GM12878 (cell line): ENCODE results near the gene RMC1. TPM values are rescaled to one million over a fixed set of nuclear protein-coding genes. Genes with fewer than 3 reads are reported as not detected.
A peak's percentile ranks its signal among the peaks of the same experiment; 100 is the strongest.

Experiments used
- ATAC-seq: fragments of 200-7000 bp; cut with Tn5 transposase; 3 replicates; pipeline ENCODE4 v1.9.1; 2020; ENCODE audit warnings: mild to moderate bottlenecking, moderate library complexity
- BruUV-seq: library from RNA; stranded (reverse); fragments of 400-500 nt; replicated peaks from 2 replicates; lab custom pipeline; 2021; lab: Mats Ljungman, UMichigan
- CTCF ChIA-PET: fragments of 300-600 bp; sonication (Branson Sonifier 250); formaldehyde crosslinking; extraction: SDS; loops from one replicate; lab custom pipeline; 2021; ENCODE audit warnings: inconsistent platforms; lab: Yijun Ruan, JAX
- POLR2A ChIA-PET: fragments of 350-600 bp; formaldehyde crosslinking; extraction: SDS; loops from one replicate; lab custom pipeline; 2021; ENCODE audit warnings: inconsistent platforms; lab: Charles Lee
- RAD21 ChIA-PET: fragments of 300-600 bp; sonication (Branson Sonifier 250); formaldehyde crosslinking; loops from one replicate; lab custom pipeline; 2023; ENCODE audit warnings: antibody characterized with exemption; ENCODE audit not compliant: unreplicated experiment; lab: Charles Lee
- SMC1A ChIA-PET: fragments of 300-600 bp; sonication (Branson Sonifier 250); formaldehyde crosslinking; loops from one replicate; lab custom pipeline; 2023; ENCODE audit not compliant: unreplicated experiment, uncharacterized antibody; lab: Charles Lee
- DNase-seq: peaks from one replicate; pipeline ENCODE4 v3.0.0-alpha.2; 2011; ENCODE audit warnings: low read depth, low spot score
- FAIRE-seq: peaks from 3 replicates; lab custom pipeline; 2011; peaks lifted over from hg19 to GRCh38; lab: Jason Lieb, UNC
- H2AFZ ChIP-seq: 2 replicates; pipeline ENCODE4 v1.6.0; 2011; ENCODE audit warnings: low read depth, low read length, control low read depth; ENCODE audit not compliant: control insufficient read depth
- H3K27ac ChIP-seq: 2 replicates; pipeline ENCODE4 v1.5.1; 2011; ENCODE audit warnings: control low read depth; ENCODE audit not compliant: control insufficient read depth, insufficient read depth
- H3K27me3 ChIP-seq, 2 experiments: replicated peaks in 1 of 2; 2 replicates each; pipeline versions ENCODE4 v1.6.0 to v1.6.1; 2011; ENCODE audit warnings: low read length in 1 of 2; ENCODE audit not compliant: control insufficient read depth in 2 of 2, insufficient read depth in 2 of 2
- H3K36me3 ChIP-seq, 2 experiments: 2 replicates each; pipeline ENCODE4 v1.5.1; 2011; ENCODE audit warnings: low read length in 1 of 2; ENCODE audit not compliant: control insufficient read depth in 2 of 2, insufficient read depth in 2 of 2
- H3K4me1 ChIP-seq: 2 replicates; pipeline ENCODE4 v1.6.1; 2011; ENCODE audit warnings: mild to moderate bottlenecking, low read length, moderate library complexity, mixed read lengths; ENCODE audit not compliant: control insufficient read depth, insufficient read depth
- H3K4me2 ChIP-seq: 2 replicates; pipeline ENCODE4 v1.6.0; 2011; ENCODE audit warnings: control low read depth; ENCODE audit not compliant: control insufficient read depth, insufficient read depth
- H3K4me3 ChIP-seq: fragments of 200-600 bp; sonication (generic); 2 replicates; pipeline ENCODE4 v1.5.1; 2016
- H3K79me2 ChIP-seq: 2 replicates; pipeline ENCODE4 v1.6.0; 2011; ENCODE audit warnings: low read length; ENCODE audit not compliant: control insufficient read depth, insufficient read depth
- H3K9ac ChIP-seq: 2 replicates; pipeline ENCODE4 v1.8.0; 2011; ENCODE audit warnings: low read length, control low read depth, mixed read lengths; ENCODE audit not compliant: control insufficient read depth, insufficient read depth
- H3K9me3 ChIP-seq: replicated peaks from 3 replicates; pipeline ENCODE4 v1.5.1; 2011; ENCODE audit warnings: mild to moderate bottlenecking, low read length; ENCODE audit not compliant: control insufficient read depth, insufficient read depth
- H4K20me1 ChIP-seq: 2 replicates; pipeline ENCODE4 v1.6.0; 2011; ENCODE audit not compliant: control insufficient read depth, insufficient read depth
- ATF7 ChIP-seq: fragments of 450-650 bp; IDR thresholded peaks from 2 replicates; pipeline ENCODE4 v1.6.1; 2016; ENCODE audit warnings: low read depth, mild to moderate bottlenecking
- BCL11A ChIP-seq: IDR thresholded peaks from 2 replicates; pipeline ENCODE4 v1.6.1; 2011; ENCODE audit warnings: low read depth, low read length
- MTA2 ChIP-seq: fragments of 450-650 bp; IDR thresholded peaks from 2 replicates; pipeline ENCODE4 v1.6.1; 2016; ENCODE audit warnings: low read depth, mild to moderate bottlenecking, moderate library complexity
- PKNOX1 ChIP-seq: fragments of 450-650 bp; IDR thresholded peaks from 2 replicates; pipeline ENCODE4 v1.6.1; 2016; ENCODE audit warnings: mild to moderate bottlenecking
- PRDM15 ChIP-seq: fragments of 450-650 bp; formaldehyde crosslinking; IDR thresholded peaks from 2 replicates; pipeline ENCODE4 v1.4.0; 2020; ENCODE audit warnings: mild to moderate bottlenecking, moderate library complexity
- TAF1 ChIP-seq: IDR thresholded peaks from 2 replicates; pipeline ENCODE4 v1.6.1; 2011; ENCODE audit warnings: mild to moderate bottlenecking, low read depth, low read length, borderline replicate concordance
- YY1 ChIP-seq: IDR thresholded peaks from 2 replicates; pipeline ENCODE4 v1.6.1; 2011; ENCODE audit warnings: low read depth, mild to moderate bottlenecking, low read length
- WGBS: methylation state at CpG from one replicate; pipeline ENCODE4 v1.1.6; 2016; ENCODE audit warnings: low lambda C conversion rate; ENCODE audit not compliant: insufficient replicate concordance, insufficient coverage; ENCODE audit errors: missing lambda C conversion rate; 5-methylcytosine and 5-hydroxymethylcytosine counted together
- in situ Hi-C: fragments of 300-500 bp; cut with MboI; formaldehyde crosslinking; loops from 9 replicates; pipeline ENCODE4 v1.14.3; 2018; ENCODE audit warnings: mixed read lengths
- intact Hi-C: fragments of 100-400 bp; cut with micrococcal nuclease; formaldehyde crosslinking; loops from one replicate; pipeline ENCODE4 v1.14.2; 2022; ENCODE audit not compliant: unreplicated experiment
- polyA plus RNA-seq, 11 experiments: library from polyadenylated mRNA; depleted of rRNA in 4 of 11; unstranded in 6 of 11; stranded (reverse) in 5 of 11; fragments of >200 nt; fragmentation: Nextera tagmentation in 4 of 11; fragmentation: Illumina TruSeq in 1 of 11; extraction: Ambion mirVana in 4 of 11; extraction: Trizol in 1 of 11; gene quantifications; 1 replicate in 1 of 11; 2 replicates in 10 of 11; pipeline versions ENCODE4 v1.2.1 to v1.2.3, GENCODE V29; 2011 to 2016; ENCODE audit warnings: inconsistent platforms in 2 of 11, missing spikeins in 2 of 11, low read depth in 1 of 11
- total RNA-seq, 4 experiments: library from RNA; depleted of rRNA in 3 of 4; stranded (reverse); fragments of >200 nt in 3 of 4; fragmentation: Illumina TruSeq in 1 of 4; extraction: Trizol in 1 of 4; gene quantifications; 2 replicates each; pipeline versions ENCODE4 v1.2.1 to v1.2.3, GENCODE V29; 2013 to 2021

The RMC1 gene
- total and polyA plus RNA-seq, 10 of the 15 experiments (the other 5 are each of a cell fraction or from before 2014, with no cell fraction given) = 8.4 to 57.6 (median 42.5) TPM

DNA sequence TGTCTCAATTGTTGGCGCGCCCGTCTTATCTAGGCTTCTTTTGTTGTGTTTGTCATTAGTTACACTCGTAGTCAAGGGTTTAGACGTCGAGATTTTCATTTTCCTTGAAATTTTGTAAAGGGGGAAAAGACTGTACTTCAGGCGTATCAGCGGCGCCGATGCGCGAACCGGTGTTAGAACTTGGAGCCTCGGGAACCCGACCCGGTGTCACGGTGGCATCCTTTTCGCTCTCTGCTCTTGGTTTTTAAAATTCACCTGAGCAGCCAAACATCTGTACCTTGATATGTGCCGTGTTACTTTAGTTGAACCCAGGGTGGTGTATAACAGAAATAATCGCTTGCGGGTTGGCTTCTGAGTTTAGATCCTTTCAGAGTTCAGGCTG lies 643 bp downstream of the RMC1 start:
- Histone ChIP-seq H3K4me2 (peak overlapping the region; percentile 75), H3K9me3 (no peaks in the 10 kb centered on the region), H3K36me3 (peaks cover 6 to 15% of the 10 kb centered on the region in 2 experiments; a peak in 3 of 4 replicates), H3K27me3 (no peaks in the 10 kb centered on the region), H3K4me1 (peaks cover 11% of the 10 kb centered on the region), H3K27ac (peak overlapping the region; percentile 73), H2AFZ (no peak overlapping the region; the same call in 1 of the 2 replicates), H3K4me3 (peak overlapping the region; percentile 85), H4K20me1 (no peaks in the 10 kb centered on the region), H3K79me2 (peaks cover 37% of the 10 kb centered on the region), H3K9ac (peak overlapping the region; percentile 61)
- DNase-seq (no peak), FAIRE-seq (no peak), ATAC-seq (no peak)
- CTCF ChIA-PET = interaction anchor here (1.0 to 4.2 kb wide), 7 partner anchors 13 to 82 kb away, joined by 3 to 23 read pairs (median 13); partner anchors contain the start of gene NPC1
- RAD21 ChIA-PET = interaction anchor here (0.9 to 2.1 kb wide), 9 partner anchors 16 to 145 kb away, joined by 3 to 12 read pairs (median 4); partner anchors contain the start of gene RIOK3
- POLR2A ChIA-PET = interaction anchor here (1.3 to 2.1 kb wide), 6 partner anchors 16 to 370 kb away, joined by 3 to 8 read pairs (median 5); partner anchors contain the start of genes NPC1 and RIOK3
- TF ChIP-seq TAF1 (0 out of 2 replicates have a peak, but pooled peaks have one; percentile 3), BCL11A (no peak)
- SMC1A ChIA-PET = interaction anchor here (0.6 to 3.8 kb wide), 9 partner anchors 16 to 199 kb away, joined by 3 to 18 read pairs (median 6); partner anchors contain the start of gene RIOK3
- BruUV-seq = no TSS peak
- 2% methylated on average over 21 of the region's 21 CpGs for WGBS
- intact Hi-C loops = loop anchor here (2.0 to 10.0 kb wide), 8 partner anchors 52 to 709 kb away; partner anchors contain the start of genes NPC1, RBBP8 and RIOK3
- in situ Hi-C loops = no loop called here

DNA sequence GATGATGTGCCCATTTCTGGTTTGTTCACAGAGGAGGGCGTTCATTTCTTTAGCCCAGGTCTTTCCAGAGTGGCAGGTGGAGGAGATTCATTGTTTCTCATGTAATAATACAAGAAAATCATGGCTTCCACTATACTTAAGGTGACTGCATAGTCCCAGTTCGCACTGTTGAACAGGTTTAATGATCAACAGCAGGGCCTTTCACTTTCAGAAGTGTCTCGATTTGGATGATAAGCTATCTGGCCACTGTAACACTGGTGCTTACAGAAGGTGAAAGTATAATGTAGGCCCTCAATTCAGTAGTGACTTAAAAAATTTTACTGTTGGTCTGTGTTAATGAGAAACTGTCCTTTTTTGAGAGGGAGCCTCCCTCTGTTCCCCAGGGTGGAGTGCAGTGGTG lies 1.4 kb downstream of the RMC1 start:
- no peak for FAIRE-seq
- ChIA-PET POLR2A (interaction anchor here (0.7 to 1.5 kb wide), 6 partner anchors 8 to 114 kb away, joined by 4 to 5 read pairs (median 4); partner anchors contain the start of gene NPC1), CTCF (interaction anchor here (0.5 to 4.2 kb wide), 21 partner anchors 12 to 691 kb away, joined by 3 to 23 read pairs (median 5); partner anchors contain the start of gene NPC1), RAD21 (interaction anchor here (0.8 to 2.1 kb wide), 20 partner anchors 9 to 706 kb away, joined by 3 to 12 read pairs (median 4); partner anchors contain the start of gene RIOK3), SMC1A (interaction anchor here (0.5 to 3.8 kb wide), 22 partner anchors 10 to 687 kb away, joined by 3 to 18 read pairs (median 4); partner anchors contain the start of gene RIOK3)
- Histone ChIP-seq H3K79me2 (peaks cover 37% of the 10 kb centered on the region), H3K36me3 (peaks cover 6 to 19% of the 10 kb centered on the region in 2 experiments; a peak in 3 of 4 replicates), H3K9me3 (no peaks in the 10 kb centered on the region), H3K9ac (peak overlapping the region; percentile 61), H3K4me3 (peak overlapping the region; percentile 85), H3K27me3 (no peaks in the 10 kb centered on the region), H3K4me2 (peak overlapping the region; percentile 75), H3K27ac (peak overlapping the region; percentile 73), H2AFZ (peak overlapping the region; percentile 16; the same call in 1 of the 2 replicates), H4K20me1 (no peaks in the 10 kb centered on the region), H3K4me1 (peaks cover 6% of the 10 kb centered on the region; the same call in 1 of the 2 replicates)
- intact Hi-C loops = loop anchor here (2.0 to 10.0 kb wide), 8 partner anchors 52 to 710 kb away; partner anchors contain the start of genes NPC1, RBBP8 and RIOK3
- in situ Hi-C loops = no loop called here
- TF ChIP-seq PKNOX1 (peak; percentile 48; the same call in 1 of the 2 replicates), ATF7 (peak; percentile 36; the same call in 1 of the 2 replicates), PRDM15 (no peak), YY1 (peak; percentile 49), MTA2 (peak; percentile 28; the same call in 1 of the 2 replicates)
- peak; percentile 66 for DNase-seq
- ATAC-seq = peak; percentile 75
- BruUV-seq = no TSS peak
- WGBS = 2% methylated on average over 3 of the region's 3 CpGs
